Measurements from ENCODE around the gene SEC31B. TPM values are rescaled to one million over a fixed set of nuclear protein-coding genes. Genes with fewer than 3 reads are reported as not detected.

The SEC31B gene
- total and polyA plus RNA-seq, 2 experiments from 2014 or later, result 2.9 to 6.7 TPM

GRCh38 chr10:100524206-100524605, 4.5 kb upstream of the SEC31B start:
- Histone ChIP-seq H3K36me3 (ENCODE audit: insufficient read depth) (peaks cover 10% of the 10 kb centered on the region; the same call in 1 of the 2 replicates), H4K20me1 (replicated peaks; ENCODE audit: insufficient read depth) (peaks cover 5% of the 10 kb centered on the region; the same call in 1 of the 2 replicates), H3K79me2 (replicated peaks; ENCODE audit: insufficient read depth) (peaks cover 14% of the 10 kb centered on the region), H3K4me1 (ENCODE audit: insufficient read depth) (peaks cover 10% of the 10 kb centered on the region), H3K27ac (ENCODE audit: low read depth) (no peak overlapping the region), H3K27me3 (ENCODE audit: insufficient read depth) (peaks cover 19% of the 10 kb centered on the region), H3K4me3 (no peak overlapping the region), H2AFZ (no peak overlapping the region), H3K4me2 (no peak overlapping the region), H3F3A (replicated peaks; ENCODE audit: low read depth) (0 out of 2 replicates have a peak, but pooled peaks cover 4% of the 10 kb centered on the region), H3K9me2 (ENCODE audit: insufficient read depth) (no peaks in the 10 kb centered on the region)
- no peak for TF ChIP-seq EZH2phosphoT487 (IDR thresholded peaks at IDR 0.05; ENCODE audit: unreplicated experiment)
- TF ChIP-seq, protein P1, sequence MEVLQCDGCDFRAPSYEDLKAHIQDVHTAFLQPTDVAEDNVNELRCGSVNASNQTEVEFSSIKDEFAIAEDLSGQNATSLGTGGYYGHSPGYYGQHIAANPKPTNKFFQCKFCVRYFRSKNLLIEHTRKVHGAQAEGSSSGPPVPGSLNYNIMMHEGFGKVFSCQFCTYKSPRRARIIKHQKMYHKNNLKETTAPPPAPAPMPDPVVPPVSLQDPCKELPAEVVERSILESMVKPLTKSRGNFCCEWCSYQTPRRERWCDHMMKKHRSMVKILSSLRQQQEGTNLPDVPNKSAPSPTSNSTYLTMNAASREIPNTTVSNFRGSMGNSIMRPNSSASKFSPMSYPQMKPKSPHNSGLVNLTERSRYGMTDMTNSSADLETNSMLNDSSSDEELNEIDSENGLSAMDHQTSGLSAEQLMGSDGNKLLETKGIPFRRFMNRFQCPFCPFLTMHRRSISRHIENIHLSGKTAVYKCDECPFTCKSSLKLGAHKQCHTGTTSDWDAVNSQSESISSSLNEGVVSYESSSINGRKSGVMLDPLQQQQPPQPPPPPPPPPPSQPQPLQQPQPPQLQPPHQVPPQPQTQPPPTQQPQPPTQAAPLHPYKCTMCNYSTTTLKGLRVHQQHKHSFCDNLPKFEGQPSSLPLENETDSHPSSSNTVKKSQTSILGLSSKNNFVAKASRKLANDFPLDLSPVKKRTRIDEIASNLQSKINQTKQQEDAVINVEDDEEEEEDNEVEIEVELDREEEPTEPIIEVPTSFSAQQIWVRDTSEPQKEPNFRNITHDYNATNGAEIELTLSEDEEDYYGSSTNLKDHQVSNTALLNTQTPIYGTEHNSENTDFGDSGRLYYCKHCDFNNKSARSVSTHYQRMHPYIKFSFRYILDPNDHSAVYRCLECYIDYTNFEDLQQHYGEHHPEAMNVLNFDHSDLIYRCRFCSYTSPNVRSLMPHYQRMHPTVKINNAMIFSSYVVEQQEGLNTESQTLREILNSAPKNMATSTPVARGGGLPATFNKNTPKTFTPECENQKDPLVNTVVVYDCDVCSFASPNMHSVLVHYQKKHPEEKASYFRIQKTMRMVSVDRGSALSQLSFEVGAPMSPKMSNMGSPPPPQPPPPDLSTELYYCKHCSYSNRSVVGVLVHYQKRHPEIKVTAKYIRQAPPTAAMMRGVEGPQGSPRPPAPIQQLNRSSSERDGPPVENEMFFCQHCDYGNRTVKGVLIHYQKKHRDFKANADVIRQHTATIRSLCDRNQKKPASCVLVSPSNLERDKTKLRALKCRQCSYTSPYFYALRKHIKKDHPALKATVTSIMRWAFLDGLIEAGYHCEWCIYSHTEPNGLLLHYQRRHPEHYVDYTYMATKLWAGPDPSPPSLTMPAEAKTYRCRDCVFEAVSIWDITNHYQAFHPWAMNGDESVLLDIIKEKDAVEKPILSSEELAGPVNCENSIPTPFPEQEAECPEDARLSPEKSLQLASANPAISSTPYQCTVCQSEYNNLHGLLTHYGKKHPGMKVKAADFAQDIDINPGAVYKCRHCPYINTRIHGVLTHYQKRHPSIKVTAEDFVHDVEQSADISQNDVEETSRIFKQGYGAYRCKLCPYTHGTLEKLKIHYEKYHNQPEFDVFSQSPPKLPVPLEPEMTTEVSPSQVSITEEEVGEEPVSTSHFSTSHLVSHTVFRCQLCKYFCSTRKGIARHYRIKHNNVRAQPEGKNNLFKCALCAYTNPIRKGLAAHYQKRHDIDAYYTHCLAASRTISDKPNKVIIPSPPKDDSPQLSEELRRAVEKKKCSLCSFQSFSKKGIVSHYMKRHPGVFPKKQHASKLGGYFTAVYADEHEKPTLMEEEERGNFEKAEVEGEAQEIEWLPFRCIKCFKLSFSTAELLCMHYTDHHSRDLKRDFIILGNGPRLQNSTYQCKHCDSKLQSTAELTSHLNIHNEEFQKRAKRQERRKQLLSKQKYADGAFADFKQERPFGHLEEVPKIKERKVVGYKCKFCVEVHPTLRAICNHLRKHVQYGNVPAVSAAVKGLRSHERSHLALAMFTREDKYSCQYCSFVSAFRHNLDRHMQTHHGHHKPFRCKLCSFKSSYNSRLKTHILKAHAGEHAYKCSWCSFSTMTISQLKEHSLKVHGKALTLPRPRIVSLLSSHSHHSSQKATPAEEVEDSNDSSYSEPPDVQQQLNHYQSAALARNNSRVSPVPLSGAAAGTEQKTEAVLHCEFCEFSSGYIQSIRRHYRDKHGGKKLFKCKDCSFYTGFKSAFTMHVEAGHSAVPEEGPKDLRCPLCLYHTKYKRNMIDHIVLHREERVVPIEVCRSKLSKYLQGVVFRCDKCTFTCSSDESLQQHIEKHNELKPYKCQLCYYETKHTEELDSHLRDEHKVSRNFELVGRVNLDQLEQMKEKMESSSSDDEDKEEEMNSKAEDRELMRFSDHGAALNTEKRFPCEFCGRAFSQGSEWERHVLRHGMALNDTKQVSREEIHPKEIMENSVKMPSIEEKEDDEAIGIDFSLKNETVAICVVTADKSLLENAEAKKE (CRISPR knock-in tag; IDR thresholded peaks at IDR 0.05), result no peak
- no peak for TF ChIP-seq JUNB (IDR thresholded peaks at IDR 0.05; ENCODE audit: unreplicated experiment)
- TF ChIP-seq, protein P2, sequence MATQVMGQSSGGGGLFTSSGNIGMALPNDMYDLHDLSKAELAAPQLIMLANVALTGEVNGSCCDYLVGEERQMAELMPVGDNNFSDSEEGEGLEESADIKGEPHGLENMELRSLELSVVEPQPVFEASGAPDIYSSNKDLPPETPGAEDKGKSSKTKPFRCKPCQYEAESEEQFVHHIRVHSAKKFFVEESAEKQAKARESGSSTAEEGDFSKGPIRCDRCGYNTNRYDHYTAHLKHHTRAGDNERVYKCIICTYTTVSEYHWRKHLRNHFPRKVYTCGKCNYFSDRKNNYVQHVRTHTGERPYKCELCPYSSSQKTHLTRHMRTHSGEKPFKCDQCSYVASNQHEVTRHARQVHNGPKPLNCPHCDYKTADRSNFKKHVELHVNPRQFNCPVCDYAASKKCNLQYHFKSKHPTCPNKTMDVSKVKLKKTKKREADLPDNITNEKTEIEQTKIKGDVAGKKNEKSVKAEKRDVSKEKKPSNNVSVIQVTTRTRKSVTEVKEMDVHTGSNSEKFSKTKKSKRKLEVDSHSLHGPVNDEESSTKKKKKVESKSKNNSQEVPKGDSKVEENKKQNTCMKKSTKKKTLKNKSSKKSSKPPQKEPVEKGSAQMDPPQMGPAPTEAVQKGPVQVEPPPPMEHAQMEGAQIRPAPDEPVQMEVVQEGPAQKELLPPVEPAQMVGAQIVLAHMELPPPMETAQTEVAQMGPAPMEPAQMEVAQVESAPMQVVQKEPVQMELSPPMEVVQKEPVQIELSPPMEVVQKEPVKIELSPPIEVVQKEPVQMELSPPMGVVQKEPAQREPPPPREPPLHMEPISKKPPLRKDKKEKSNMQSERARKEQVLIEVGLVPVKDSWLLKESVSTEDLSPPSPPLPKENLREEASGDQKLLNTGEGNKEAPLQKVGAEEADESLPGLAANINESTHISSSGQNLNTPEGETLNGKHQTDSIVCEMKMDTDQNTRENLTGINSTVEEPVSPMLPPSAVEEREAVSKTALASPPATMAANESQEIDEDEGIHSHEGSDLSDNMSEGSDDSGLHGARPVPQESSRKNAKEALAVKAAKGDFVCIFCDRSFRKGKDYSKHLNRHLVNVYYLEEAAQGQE (IDR thresholded peaks at IDR 0.05; ENCODE audit: unreplicated experiment), result no peak
- TF ChIP-seq POLR2AphosphoS5 (IDR thresholded peaks at IDR 0.05; ENCODE audit: low read depth), result no peak
- TF ChIP-seq STAT1 (IDR thresholded peaks at IDR 0.05; ENCODE audit: unreplicated experiment), result no peak
- TF ChIP-seq EZH2 (IDR thresholded peaks at IDR 0.05; ENCODE audit: low read depth, unreplicated experiment), result no peak
- no peak for TF ChIP-seq NANOG (IDR thresholded peaks at IDR 0.05; ENCODE audit: borderline replicate concordance)
- TF ChIP-seq CREB1 (CRISPR knock-in tag; IDR thresholded peaks at IDR 0.05; ENCODE audit: low read depth), result no peak
- TF ChIP-seq ZNF331 (CRISPR knock-in tag; IDR thresholded peaks at IDR 0.05; ENCODE audit: low read depth), result no peak
- no peak for TF ChIP-seq ZNF114 (CRISPR knock-in tag; IDR thresholded peaks at IDR 0.05)
- TF ChIP-seq, protein P3, sequence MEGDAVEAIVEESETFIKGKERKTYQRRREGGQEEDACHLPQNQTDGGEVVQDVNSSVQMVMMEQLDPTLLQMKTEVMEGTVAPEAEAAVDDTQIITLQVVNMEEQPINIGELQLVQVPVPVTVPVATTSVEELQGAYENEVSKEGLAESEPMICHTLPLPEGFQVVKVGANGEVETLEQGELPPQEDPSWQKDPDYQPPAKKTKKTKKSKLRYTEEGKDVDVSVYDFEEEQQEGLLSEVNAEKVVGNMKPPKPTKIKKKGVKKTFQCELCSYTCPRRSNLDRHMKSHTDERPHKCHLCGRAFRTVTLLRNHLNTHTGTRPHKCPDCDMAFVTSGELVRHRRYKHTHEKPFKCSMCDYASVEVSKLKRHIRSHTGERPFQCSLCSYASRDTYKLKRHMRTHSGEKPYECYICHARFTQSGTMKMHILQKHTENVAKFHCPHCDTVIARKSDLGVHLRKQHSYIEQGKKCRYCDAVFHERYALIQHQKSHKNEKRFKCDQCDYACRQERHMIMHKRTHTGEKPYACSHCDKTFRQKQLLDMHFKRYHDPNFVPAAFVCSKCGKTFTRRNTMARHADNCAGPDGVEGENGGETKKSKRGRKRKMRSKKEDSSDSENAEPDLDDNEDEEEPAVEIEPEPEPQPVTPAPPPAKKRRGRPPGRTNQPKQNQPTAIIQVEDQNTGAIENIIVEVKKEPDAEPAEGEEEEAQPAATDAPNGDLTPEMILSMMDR (conservative IDR thresholded peaks at IDR 0.05; ENCODE audit: low read depth in 2 of 2), result no peak
- TF ChIP-seq ETS1 (IDR thresholded peaks at IDR 0.05), result no peak
- peaks cover 4% of the 10 kb centered on the region; the same call in 2 of the 3 replicates for H3K4me1 Mint-ChIP-seq
- ATAC-seq (no peak), DNase-seq (ENCODE audit: low spot score) (no peak)
- peaks cover 31% of the 10 kb centered on the region for H3K36me3 Mint-ChIP-seq (ENCODE audit: low read depth)
- H3K27me3 Mint-ChIP-seq (ENCODE audit: insufficient read depth, low read depth, poor library complexity), result peaks cover 11% of the 10 kb centered on the region
- H3K4me3 Mint-ChIP-seq, result no peak overlapping the region
- H3K27ac Mint-ChIP-seq, result no peak overlapping the region
- H3K9me3 Mint-ChIP-seq, result no peaks in the 10 kb centered on the region
